Bronchial epithelial cell (primary cell): ENCODE data around the gene UVRAG. TPM values are rescaled to one million over a fixed set of nuclear protein-coding genes. Genes with fewer than 3 reads are reported as not detected.

Experiments used
- DNase-seq: peaks from one replicate; pipeline ENCODE4 v3.0.0-alpha.2; 2010; ENCODE audit warnings: low read depth
- FAIRE-seq: peaks from 2 replicates; lab custom pipeline; 2011; peaks lifted over from hg19 to GRCh38; lab: Jason Lieb, UNC
- H3K27me3 ChIP-seq: 2 replicates; pipeline ENCODE4 v1.5.1; 2011; ENCODE audit warnings: low read length; ENCODE audit not compliant: control insufficient read depth, insufficient read depth
- H3K36me3 ChIP-seq: 2 replicates; pipeline ENCODE4 v1.5.1; 2011; ENCODE audit warnings: low read length; ENCODE audit not compliant: control insufficient read depth, insufficient read depth
- H3K4me3 ChIP-seq: 2 replicates; pipeline ENCODE4 v1.5.1; 2011; ENCODE audit warnings: mild to moderate bottlenecking, low read depth, low read length, control low read depth
- CTCF ChIP-seq: IDR thresholded peaks from 2 replicates; pipeline ENCODE4 v1.5.1; 2011; ENCODE audit warnings: mild to moderate bottlenecking, moderate library complexity, low read length, control low read depth, inconsistent platforms; ENCODE audit not compliant: insufficient read depth, severe bottlenecking
- total RNA-seq: library from RNA; depleted of rRNA; stranded (reverse); fragments of >200 nt; gene quantifications from 2 replicates; pipeline ENCODE4 v1.2.1, GENCODE V29; 2014

The UVRAG gene
- total RNA-seq, 1 donor from 2014 or later: 11.1 TPM

DNA sequence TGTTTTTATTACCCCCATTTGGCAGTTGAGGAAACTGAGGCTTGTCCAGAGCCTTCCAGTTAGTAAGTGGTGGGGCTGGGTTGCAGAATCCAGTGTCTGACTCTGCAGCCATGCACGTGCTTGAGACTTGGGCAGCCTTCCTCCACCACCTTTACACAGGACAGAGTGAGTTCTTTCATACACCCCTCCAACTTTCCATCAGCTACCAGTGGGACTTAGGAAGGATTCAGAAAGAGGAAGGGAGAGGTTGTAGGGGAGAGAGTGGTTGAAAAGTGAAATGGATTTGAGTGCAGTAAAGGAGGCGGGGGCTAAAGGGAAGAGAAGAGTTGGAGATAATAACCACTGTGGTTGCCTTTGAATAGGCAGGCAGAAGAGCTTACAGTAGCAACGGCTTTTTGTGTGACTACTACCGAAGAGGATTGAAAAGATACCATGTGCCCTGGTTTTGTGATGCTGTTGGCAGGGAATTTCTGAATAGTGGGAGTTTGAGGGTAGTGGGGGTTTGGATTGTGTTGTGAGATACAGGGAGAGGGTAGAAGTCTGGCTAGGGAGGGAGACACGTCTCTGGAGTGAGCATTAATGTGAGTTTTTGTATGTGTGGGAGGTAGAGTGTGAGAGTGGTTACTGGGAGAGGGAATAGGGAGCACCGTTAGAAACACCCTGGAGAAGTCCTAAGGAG, 1.7 kb downstream of the UVRAG start:
- no peak for TF ChIP-seq CTCF
- no peak for FAIRE-seq
- H3K36me3 ChIP-seq: no peaks in the 10 kb centered on the region
- peak overlapping the region; percentile 79 for H3K4me3 ChIP-seq
- H3K27me3 ChIP-seq: no peaks in the 10 kb centered on the region
- DNase-seq: no peak

- Histone ChIP-seq H3K4me3 (no peak overlapping the region), H3K36me3 (no peaks in the 10 kb centered on the region), H3K27me3 (no peaks in the 10 kb centered on the region)
- FAIRE-seq: no peak
- peak; percentile 70 for DNase-seq
- no peak for TF ChIP-seq CTCF
Observed at GRCh38 chr11:75820645-75821044, 5.6 kb downstream of the UVRAG start.

- FAIRE-seq: no peak
- Histone ChIP-seq H3K27me3 (no peaks in the 10 kb centered on the region), H3K36me3 (no peaks in the 10 kb centered on the region), H3K4me3 (no peak overlapping the region)
- no peak for TF ChIP-seq CTCF
- no peak for DNase-seq
Observed at GRCh38 chr11:75821202-75821601, 6.2 kb downstream of the UVRAG start.

DNA sequence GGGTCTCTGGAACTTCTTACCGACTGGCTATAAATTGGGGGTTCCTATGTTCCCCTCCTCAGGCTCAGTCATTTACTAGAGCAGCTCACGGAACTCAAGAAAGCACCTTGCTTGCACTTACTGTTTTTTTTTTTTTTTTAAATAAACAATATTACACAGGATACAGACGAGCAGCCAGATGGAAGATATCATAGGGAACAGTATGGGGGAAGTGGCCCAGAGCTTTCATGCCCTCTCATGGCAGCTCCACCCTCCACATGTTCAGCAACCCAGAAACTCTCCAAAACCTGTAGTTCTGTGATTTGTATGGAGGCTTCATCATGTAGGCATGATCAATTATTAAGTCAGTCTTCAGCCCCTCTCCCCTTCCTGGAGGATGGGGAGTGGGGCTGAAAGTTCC, 7.5 kb downstream of the UVRAG start:
- Histone ChIP-seq H3K27me3 (no peaks in the 10 kb centered on the region), H3K36me3 (no peaks in the 10 kb centered on the region), H3K4me3 (no peak overlapping the region)
- FAIRE-seq (no peak), DNase-seq (no peak)
- no peak for TF ChIP-seq CTCF

DNA sequence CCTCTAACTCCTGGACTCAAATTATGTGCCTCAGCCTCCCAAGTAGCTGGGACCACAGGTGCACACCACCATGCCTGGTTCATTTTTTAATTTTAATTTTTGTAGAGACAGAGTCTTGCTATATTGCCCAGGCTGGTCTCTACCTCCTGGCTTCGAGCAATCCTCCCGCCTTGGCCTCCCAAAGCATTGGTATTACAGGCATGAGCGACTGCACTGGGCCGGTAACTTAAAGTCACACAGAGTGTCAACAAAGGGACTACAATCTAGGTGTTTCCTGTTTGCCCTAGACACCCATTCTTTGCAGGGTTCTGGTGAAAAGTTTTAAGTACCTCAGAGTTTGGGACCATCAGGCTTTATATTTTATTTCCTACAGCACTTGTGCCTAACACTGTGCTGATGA, 8.4 kb downstream of the UVRAG start:
- Histone ChIP-seq H3K36me3 (no peaks in the 10 kb centered on the region), H3K4me3 (no peak overlapping the region), H3K27me3 (no peaks in the 10 kb centered on the region)
- TF ChIP-seq CTCF: no peak
- DNase-seq: no peak
- FAIRE-seq: no peak

DNA sequence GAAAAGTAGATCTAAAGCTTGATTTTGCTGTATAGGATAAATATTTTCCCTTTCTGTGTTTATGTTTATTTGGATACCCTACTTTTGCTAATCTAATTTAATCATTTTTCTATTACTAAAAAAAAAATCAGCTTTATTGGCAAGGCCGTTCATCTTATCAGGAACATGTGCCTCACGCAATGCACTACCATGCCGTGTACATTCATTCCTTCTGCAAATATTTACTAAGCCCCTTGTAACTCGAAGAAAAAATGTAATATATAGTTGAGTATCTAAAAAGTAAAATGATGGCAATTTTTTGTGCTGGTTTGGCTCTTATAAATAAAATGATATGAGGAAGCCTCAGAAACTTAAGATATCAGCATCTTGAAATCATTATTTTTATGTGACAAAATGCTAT, 8.9 kb downstream of the UVRAG start:
- no peak overlapping the region for H3K4me3 ChIP-seq
- TF ChIP-seq CTCF: no peak
- FAIRE-seq: no peak
- H3K27me3 ChIP-seq: no peaks in the 10 kb centered on the region
- no peaks in the 10 kb centered on the region for H3K36me3 ChIP-seq
- no peak for DNase-seq
